HCT116 (cell line): ENCODE data around the gene TFF2. TPM values are rescaled to one million over a fixed set of nuclear protein-coding genes. Genes with fewer than 3 reads are reported as not detected.

Source experiments
- ATAC-seq: fragments of 200-7000 bp; cut with Tn5 transposase; 2 replicates; pipeline ENCODE4 v1.9.1; 2020; ENCODE audit warnings: mild to moderate bottlenecking, moderate library complexity
- BruUV-seq: library from RNA; stranded (reverse); fragments of 400-500 nt; replicated peaks from 2 replicates; lab custom pipeline; 2021; lab: Mats Ljungman, UMichigan
- CTCF ChIA-PET: fragments of 300-600 bp; sonication (Branson Sonifier 250); formaldehyde crosslinking; loops from one replicate; lab custom pipeline; 2021; ENCODE audit warnings: antibody characterized with exemption; lab: Charles Lee
- POLR2A ChIA-PET: fragments of 300-600, 350-600 bp; sonication (Branson Sonifier 250); formaldehyde crosslinking; loops from one replicate; lab custom pipeline; 2021; ENCODE audit warnings: antibody characterized with exemption; lab: Charles Lee
- RAD21 ChIA-PET, 2 experiments: fragments of 300-600 bp; sonication (Branson Sonifier 250); formaldehyde crosslinking; loops; one replicate each; lab custom pipeline; 2023; ENCODE audit warnings: low total read pairs in 2 of 2; ENCODE audit not compliant: uncharacterized antibody in 2 of 2, unreplicated experiment in 2 of 2, low non-redundant PET in 1 of 2; lab: Charles Lee
- DNase-seq: peaks from one replicate; pipeline ENCODE4 v3.0.0-alpha.2; 2010; ENCODE audit warnings: low read depth, low spot score
- H2AFZ ChIP-seq: fragments of 200-600 bp; shearing (Covaris generic), sonication (generic); 2 replicates; pipeline ENCODE4 v1.6.1; 2017; ENCODE audit warnings: low read depth, mixed run types, mixed read lengths, antibody characterized with exemption, low read length; ENCODE audit not compliant: poor library complexity, severe bottlenecking
- H3K27ac ChIP-seq: 2 replicates; pipeline ENCODE4 v1.5.1; 2012; ENCODE audit warnings: low read depth, low read length
- H3K27me3 ChIP-seq: fragments of 200-600 bp; sonication (generic); 2 replicates; pipeline ENCODE4 v1.6.1; 2016; ENCODE audit warnings: mixed run types, low read length, mixed read lengths; ENCODE audit not compliant: insufficient read depth
- H3K36me3 ChIP-seq, 2 experiments: fragments of 200-500 bp in 1 of 2; fragments of 200-600 bp in 1 of 2; sonication (Bioruptor generic) in 1 of 2; sonication (generic) in 1 of 2; 2 replicates each; pipeline versions ENCODE4 v1.5.1 to v1.6.1; 2014 to 2016; ENCODE audit warnings: low read length in 2 of 2, inconsistent platforms in 1 of 2, mixed read lengths in 1 of 2, mixed run types in 1 of 2; ENCODE audit not compliant: insufficient read depth in 2 of 2, control insufficient read depth in 1 of 2
- H3K4me1 ChIP-seq, 2 experiments: fragments of 200-600 bp in 1 of 2; sonication (generic) in 1 of 2; 2 replicates each; pipeline versions ENCODE4 v1.5.1 to v1.6.1; 2012 to 2017; ENCODE audit warnings: low read length in 2 of 2, inconsistent platforms in 1 of 2, mild to moderate bottlenecking in 1 of 2, mixed read lengths in 1 of 2, mixed run types in 1 of 2, moderate library complexity in 1 of 2; ENCODE audit not compliant: insufficient read depth in 2 of 2, control insufficient read depth in 1 of 2
- H3K4me2 ChIP-seq: fragments of 200-600 bp; sonication (generic); 2 replicates; pipeline ENCODE4 v1.6.1; 2017; ENCODE audit warnings: mixed run types, low read length, mixed read lengths
- H3K4me3 ChIP-seq, 2 experiments: fragments of 200-600 bp in 1 of 2; sonication (generic) in 1 of 2; replicated peaks in 1 of 2; 2 replicates each; pipeline ENCODE4 v1.5.1; 2011 to 2016; ENCODE audit warnings: low read length in 2 of 2, control low read depth in 1 of 2, low read depth in 1 of 2, mild to moderate bottlenecking in 1 of 2, mixed read lengths in 1 of 2, mixed run types in 1 of 2
- H3K79me2 ChIP-seq: fragments of 200-600 bp; sonication (generic); 2 replicates; pipeline ENCODE4 v1.6.1; 2017; ENCODE audit warnings: mild to moderate bottlenecking, mixed run types, low read length, moderate library complexity, mixed read lengths; ENCODE audit not compliant: insufficient read depth
- H3K9ac ChIP-seq: fragments of 200-600 bp; sonication (generic); 2 replicates; pipeline ENCODE4 v1.6.1; 2016; ENCODE audit warnings: low read length, mixed read lengths
- H3K9me2 ChIP-seq: fragments of 200-600 bp; sonication (generic), shearing (Covaris generic); 2 replicates; pipeline ENCODE4 v1.6.1; 2017; ENCODE audit warnings: mixed run types, mild to moderate bottlenecking, moderate library complexity; ENCODE audit not compliant: insufficient read depth
- H3K9me3 ChIP-seq, 2 experiments: fragments of 200-500 bp in 1 of 2; fragments of 200-600 bp in 1 of 2; sonication (Bioruptor generic) in 1 of 2; sonication (generic) in 1 of 2; 2 replicates each; pipeline ENCODE4 v1.6.1; 2014 to 2017; ENCODE audit warnings: low read length in 2 of 2, mixed read lengths in 2 of 2, inconsistent platforms in 1 of 2, low read depth in 1 of 2, mild to moderate bottlenecking in 1 of 2, mixed run types in 1 of 2, moderate library complexity in 1 of 2; ENCODE audit not compliant: control insufficient read depth in 1 of 2, insufficient read depth in 1 of 2
- H4K20me1 ChIP-seq: fragments of 200-600 bp; sonication (generic), shearing (Covaris generic); 2 replicates; pipeline ENCODE4 v1.6.1; 2017; ENCODE audit warnings: mixed run types, mild to moderate bottlenecking, moderate library complexity; ENCODE audit not compliant: insufficient read depth
- CEBPB ChIP-seq: IDR thresholded peaks from 2 replicates; pipeline ENCODE4 v1.6.1; 2012; ENCODE audit warnings: low read depth
- EGR1 ChIP-seq: IDR thresholded peaks from 2 replicates; pipeline ENCODE4 v1.6.1; 2012; ENCODE audit warnings: low read depth
- ELF1 ChIP-seq: IDR thresholded peaks from 2 replicates; pipeline ENCODE4 v1.6.1; 2012; ENCODE audit warnings: low read depth, borderline replicate concordance
- EZH2 ChIP-seq: fragments of 200-600 bp; sonication (generic); IDR thresholded peaks from 2 replicates; pipeline ENCODE4 v1.6.1; 2017; ENCODE audit warnings: antibody characterized with exemption, mixed run types
- EZH2phosphoT487 ChIP-seq: fragments of 200-600 bp; IDR thresholded peaks from 2 replicates; pipeline ENCODE4 v1.6.1; 2018; ENCODE audit warnings: antibody characterized with exemption, borderline replicate concordance
- FOSL1 ChIP-seq: IDR thresholded peaks from 2 replicates; pipeline ENCODE4 v1.6.1; 2012; ENCODE audit warnings: low read depth
- JUND ChIP-seq: IDR thresholded peaks from 2 replicates; pipeline ENCODE4 v1.6.1; 2012
- POLR2A ChIP-seq: IDR thresholded peaks from 2 replicates; pipeline ENCODE4 v1.7.0; 2011; ENCODE audit warnings: borderline replicate concordance; ENCODE audit not compliant: insufficient read depth, insufficient read length; ENCODE audit errors: extremely low read depth
- POLR2AphosphoS5 ChIP-seq: IDR thresholded peaks from 2 replicates; pipeline ENCODE4 v1.6.1; 2011; ENCODE audit warnings: mild to moderate bottlenecking, low read depth, low read length, moderate library complexity
- RAD21 ChIP-seq: IDR thresholded peaks from 2 replicates; pipeline ENCODE4 v1.6.1; 2012; ENCODE audit warnings: low read depth, mild to moderate bottlenecking
- SIN3A ChIP-seq: IDR thresholded peaks from 2 replicates; pipeline ENCODE4 v1.6.1; 2012; ENCODE audit warnings: low read depth
- SRF ChIP-seq: IDR thresholded peaks from 2 replicates; pipeline ENCODE4 v1.6.1; 2012; ENCODE audit warnings: low read depth
- ZBTB33 ChIP-seq: IDR thresholded peaks from 2 replicates; pipeline ENCODE4 v1.6.1; 2011; ENCODE audit warnings: mild to moderate bottlenecking, low read length, moderate library complexity; ENCODE audit not compliant: insufficient replicate concordance; ENCODE audit errors: extremely low read depth
- intact Hi-C: fragments of 100-400 bp; cut with micrococcal nuclease; formaldehyde crosslinking; loops from 2 replicates; pipeline ENCODE4 v1.10.0; 2022
- total RNA-seq: library from RNA; stranded (reverse); gene quantifications from one replicate; pipeline ENCODE4 v1.2.1, GENCODE V29; 2021; ENCODE audit not compliant: unreplicated experiment
- TF ChIP-seq, protein P1 (sequence below): IDR thresholded peaks from 2 replicates; pipeline ENCODE4 v1.6.1; 2012

Gene TFF2
- total RNA-seq, 1 experiment from 2014 or later, result not detected

- TF ChIP-seq CEBPB, result no peak
- TF ChIP-seq ZBTB33, result no peak
- TF ChIP-seq SRF, result no peak
- TF ChIP-seq ELF1, result no peak
- TF ChIP-seq FOSL1, result no peak
- TF ChIP-seq, protein P1, sequence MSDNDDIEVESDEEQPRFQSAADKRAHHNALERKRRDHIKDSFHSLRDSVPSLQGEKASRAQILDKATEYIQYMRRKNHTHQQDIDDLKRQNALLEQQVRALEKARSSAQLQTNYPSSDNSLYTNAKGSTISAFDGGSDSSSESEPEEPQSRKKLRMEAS, result no peak
- TF ChIP-seq EGR1, result no peak
These were observed 1.8 kb upstream of the TFF2 start (continued) for GRCh38 chr21:42352441-42353095.

- ChIA-PET CTCF (no interaction called here), POLR2A (no interaction called here), RAD21 (no interaction called here)
- no peak overlapping the region for H3K4me3 ChIP-seq
- H3K27ac ChIP-seq, result no peak overlapping the region
- DNase-seq (no peak), ATAC-seq (no peak)
- H3K9ac ChIP-seq, result no peak overlapping the region
- H3K36me3 ChIP-seq, result no peaks in the 10 kb centered on the region
- H3K27me3 ChIP-seq, result no peaks in the 10 kb centered on the region
- no peaks in the 10 kb centered on the region for H3K79me2 ChIP-seq
- H2AFZ ChIP-seq, result no peak overlapping the region
- H3K4me1 ChIP-seq, result no peaks in the 10 kb centered on the region
- no TSS peak for BruUV-seq
- H4K20me1 ChIP-seq, result no peaks in the 10 kb centered on the region
- intact Hi-C loops, result no loop called here
- H3K9me3 ChIP-seq, result no peaks in the 10 kb centered on the region
- TF ChIP-seq POLR2A (no peak), POLR2AphosphoS5 (no peak), CEBPB (no peak), EZH2phosphoT487 (no peak), RAD21 (no peak), EZH2 (no peak), ZBTB33 (no peak), JUND (no peak), SIN3A (no peak)
- H3K4me2 ChIP-seq, result no peak overlapping the region
- no peaks in the 10 kb centered on the region for H3K9me2 ChIP-seq
These were observed 1.0 kb upstream of the TFF2 start for GRCh38 chr21:42351626-42352440.
